SIG-M5 (cell line): ENCODE data around the gene CORO2B.
"Not testable (repeated sequence)": the region's sequence is repeated elsewhere in the genome, so short reads cannot be mapped to it uniquely, and the experiment has no call there.

Experiments
- DNase-seq: peaks from one replicate; lab custom pipeline; 2025; lab: John Stamatoyannopoulos, UW

CORO2B gene

GRCh38 chr15:68646696-68647095 is 67.9 kb downstream of the CORO2B start:
- DNase-seq: no peak

- not testable (repeated sequence) for DNase-seq
Observed at GRCh38 chr15:68647361-68647760, 68.6 kb downstream of the CORO2B start.

- no peak for DNase-seq
Observed at GRCh38 chr15:68650901-68651709, 72.3 kb downstream of the CORO2B start.

- no peak for DNase-seq
Observed at GRCh38 chr15:68651916-68652525, 73.2 kb downstream of the CORO2B start.

- DNase-seq: no peak
Observed at GRCh38 chr15:68653031-68653635, 74.3 kb downstream of the CORO2B start.

GRCh38 chr15:68653801-68654200 is 75.0 kb downstream of the CORO2B start:
- DNase-seq: no peak

- no peak for DNase-seq
Observed at GRCh38 chr15:68654786-68655560, 76.2 kb downstream of the CORO2B start.

GRCh38 chr15:68655686-68656437 is 77.1 kb downstream of the CORO2B start:
- DNase-seq: no peak

GRCh38 chr15:68656438-68656739 is 77.6 kb downstream of the CORO2B start:
- no peak for DNase-seq

GRCh38 chr15:68658151-68658550 is 79.4 kb downstream of the CORO2B start:
- DNase-seq: no peak

- no peak for DNase-seq
Observed at GRCh38 chr15:68658641-68659358, 80.0 kb downstream of the CORO2B start.

GRCh38 chr15:68663526-68663925 is 84.7 kb downstream of the CORO2B start:
- DNase-seq: no peak

- no peak for DNase-seq
Observed at GRCh38 chr15:68666120-68666811, 87.5 kb downstream of the CORO2B start.

- no peak for DNase-seq
Observed at GRCh38 chr15:68666812-68667450, 88.1 kb downstream of the CORO2B start.

GRCh38 chr15:68667800-68668625 is 89.2 kb downstream of the CORO2B start:
- DNase-seq: no peak

- DNase-seq: no peak
Observed at GRCh38 chr15:68668926-68669600, 90.3 kb downstream of the CORO2B start.

- DNase-seq: no peak
Observed at GRCh38 chr15:68672251-68672650, 93.5 kb downstream of the CORO2B start.

- no peak for DNase-seq
Observed at GRCh38 chr15:68672781-68673205, 94.0 kb downstream of the CORO2B start.

- DNase-seq: peak; percentile 40
Observed at GRCh38 chr15:68674975-68675374, 96.2 kb downstream of the CORO2B start.
